AG09319 (cell line): ENCODE results near the gene FAR2.

ENCODE experiments used
- DNase-seq: peaks from one replicate; pipeline ENCODE4 v3.0.0-alpha.2; 2010; ENCODE audit warnings: low read depth; ENCODE audit errors: extremely low read depth
- CTCF ChIP-seq: IDR thresholded peaks from 2 replicates; pipeline ENCODE4 v1.5.1; 2011; ENCODE audit warnings: low read depth, mild to moderate bottlenecking, inconsistent platforms, low read length, moderate library complexity

FAR2 gene

GRCh38 chr12:29334937-29335336 lies 185.9 kb downstream of the FAR2 start:
- DNase-seq = no peak
- no peak for TF ChIP-seq CTCF

GRCh38 chr12:29337325-29337724 lies 188.2 kb downstream of the FAR2 start:
- no peak for DNase-seq
- no peak for TF ChIP-seq CTCF

- TF ChIP-seq CTCF = no peak
- no peak for DNase-seq
Observed at GRCh38 chr12:29343022-29343799, 194.1 kb downstream of the FAR2 start.

- DNase-seq = no peak
- no peak for TF ChIP-seq CTCF
Observed at GRCh38 chr12:29346769-29347421, 197.8 kb downstream of the FAR2 start.

- DNase-seq = peak; percentile 12
- TF ChIP-seq CTCF = no peak
Observed at GRCh38 chr12:29350080-29350479, 201.0 kb downstream of the FAR2 start.

GRCh38 chr12:29354954-29355353 lies 205.9 kb downstream of the FAR2 start:
- DNase-seq = no peak
- TF ChIP-seq CTCF = no peak

- DNase-seq = no peak
- no peak for TF ChIP-seq CTCF
Observed at GRCh38 chr12:29365091-29365490, 216.0 kb downstream of the FAR2 start.
